ENCODE data around the gene HOXA10. TPM values are rescaled to one million over a fixed set of nuclear protein-coding genes. Genes with fewer than 3 reads are reported as not detected.

The HOXA10 gene
- total RNA-seq, 1 donor from 2014 or later = 4.9 TPM

- Mint-ChIP-seq H3K27ac (no peak overlapping the region), H3K9me3 (no peaks in the 10 kb centered on the region), H3K36me3 (no peaks in the 10 kb centered on the region), H3K4me1 (ENCODE audit: unreplicated experiment) (peaks cover 15% of the 10 kb centered on the region), H3K27me3 (peaks cover 85% of the 10 kb centered on the region), H3K4me3 (peak overlapping the region; percentile 47)
- DNase-seq (ENCODE audit: extremely low spot score, unreplicated experiment) = no peak
- TF ChIP-seq CTCF (conservative IDR thresholded peaks at IDR 0.05) = no peak
Measured at GRCh38 chr7:27172823-27173510, 1.2 kb downstream of the HOXA10 start.

GRCh38 chr7:27172315-27172774 is 1.8 kb downstream of the HOXA10 start:
- peak; percentile 67 for DNase-seq (ENCODE audit: extremely low spot score, unreplicated experiment)
- no peak for TF ChIP-seq CTCF (conservative IDR thresholded peaks at IDR 0.05)
- H3K36me3 Mint-ChIP-seq = no peaks in the 10 kb centered on the region
- H3K27ac Mint-ChIP-seq = peak overlapping the region; percentile 39
- H3K4me1 Mint-ChIP-seq (ENCODE audit: unreplicated experiment) = peaks cover 15% of the 10 kb centered on the region
- peak overlapping the region; percentile 84 for H3K4me3 Mint-ChIP-seq
- H3K9me3 Mint-ChIP-seq = no peaks in the 10 kb centered on the region
- peaks cover 85% of the 10 kb centered on the region for H3K27me3 Mint-ChIP-seq

GRCh38 chr7:27171637-27172314 is 2.3 kb downstream of the HOXA10 start:
- Mint-ChIP-seq H3K9me3 (no peaks in the 10 kb centered on the region), H3K36me3 (no peaks in the 10 kb centered on the region), H3K4me1 (ENCODE audit: unreplicated experiment) (peaks cover 15% of the 10 kb centered on the region), H3K4me3 (peak overlapping the region; percentile 84), H3K27me3 (peaks cover 85% of the 10 kb centered on the region), H3K27ac (peak overlapping the region; percentile 39)
- no peak for TF ChIP-seq CTCF (conservative IDR thresholded peaks at IDR 0.05)
- no peak for DNase-seq (ENCODE audit: extremely low spot score, unreplicated experiment)

- H3K36me3 Mint-ChIP-seq = no peaks in the 10 kb centered on the region
- peaks cover 85% of the 10 kb centered on the region for H3K27me3 Mint-ChIP-seq
- DNase-seq (ENCODE audit: extremely low spot score, unreplicated experiment) = no peak
- H3K4me1 Mint-ChIP-seq (ENCODE audit: unreplicated experiment) = peaks cover 15% of the 10 kb centered on the region
- peak overlapping the region; percentile 84 for H3K4me3 Mint-ChIP-seq
- no peak overlapping the region for H3K27ac Mint-ChIP-seq
- TF ChIP-seq CTCF (conservative IDR thresholded peaks at IDR 0.05) = no peak
- H3K9me3 Mint-ChIP-seq = no peaks in the 10 kb centered on the region
Measured at GRCh38 chr7:27171325-27171636, 2.8 kb downstream of the HOXA10 start.

- Mint-ChIP-seq H3K27ac (no peak overlapping the region), H3K36me3 (no peaks in the 10 kb centered on the region), H3K9me3 (no peaks in the 10 kb centered on the region), H3K4me1 (ENCODE audit: unreplicated experiment) (peaks cover 17% of the 10 kb centered on the region), H3K27me3 (peaks cover 84% of the 10 kb centered on the region), H3K4me3 (peak overlapping the region; percentile 38)
- DNase-seq (ENCODE audit: extremely low spot score, unreplicated experiment) = no peak
- TF ChIP-seq CTCF (conservative IDR thresholded peaks at IDR 0.05) = no peak
Measured at GRCh38 chr7:27170426-27171324, 3.4 kb downstream of the HOXA10 start.

All from type B pancreatic cell (in vitro differentiated cells).